KMS-11 (cell line): ENCODE data around the gene SLITRK2.

ENCODE experiments used
- H2AFZ ChIP-seq: fragments of 200-600 bp; sonication (generic); 2 replicates; pipeline ENCODE4 v1.6.1; 2016; ENCODE audit warnings: antibody characterized with exemption, mixed run types, low read depth
- H3K27ac ChIP-seq: fragments of 200-600 bp; sonication (generic); 2 replicates; pipeline ENCODE4 v1.6.1; 2016; ENCODE audit warnings: mild to moderate bottlenecking, mixed run types
- H3K27me3 ChIP-seq: fragments of 200-600 bp; sonication (generic); 2 replicates; pipeline ENCODE4 v1.6.1; 2017; ENCODE audit warnings: mild to moderate bottlenecking, low read depth, mixed run types, moderate library complexity; ENCODE audit not compliant: insufficient read depth
- H3K36me3 ChIP-seq: fragments of 200-600 bp; sonication (generic); 2 replicates; pipeline ENCODE4 v1.6.1; 2017; ENCODE audit warnings: mild to moderate bottlenecking, mixed run types; ENCODE audit not compliant: insufficient read depth
- H3K4me1 ChIP-seq: fragments of 200-600 bp; sonication (generic); 2 replicates; pipeline ENCODE4 v1.6.1; 2016; ENCODE audit warnings: mild to moderate bottlenecking, low read depth, mixed run types; ENCODE audit not compliant: poor library complexity, severe bottlenecking
- H3K4me2 ChIP-seq: fragments of 200-600 bp; sonication (generic); 2 replicates; pipeline ENCODE4 v1.7.0; 2016; ENCODE audit warnings: mild to moderate bottlenecking, mixed run types
- H3K4me3 ChIP-seq: fragments of 200-600 bp; sonication (generic); IDR thresholded peaks from 2 replicates; pipeline ENCODE4 v1.6.1; 2017; ENCODE audit warnings: low read depth, low read length, mixed read lengths; ENCODE audit not compliant: insufficient read depth
- H3K79me2 ChIP-seq: fragments of 200-600 bp; sonication (generic); 2 replicates; pipeline ENCODE4 v1.6.1; 2016; ENCODE audit warnings: low read depth, mixed run types; ENCODE audit not compliant: insufficient read depth
- H3K9ac ChIP-seq: fragments of 200-600 bp; sonication (generic); 2 replicates; pipeline ENCODE4 v1.6.1; 2016; ENCODE audit warnings: mild to moderate bottlenecking, mixed run types
- H4K20me1 ChIP-seq: fragments of 200-600 bp; sonication (generic); 2 replicates; pipeline ENCODE4 v1.6.1; 2016; ENCODE audit warnings: mild to moderate bottlenecking, mixed run types; ENCODE audit not compliant: insufficient read depth
- TF ChIP-seq, protein P1 (sequence below): fragments of 200-600 bp; sonication (generic); conservative IDR thresholded peaks from 2 replicates; pipeline ENCODE4 v1.6.1; 2017; ENCODE audit warnings: low read depth, mild to moderate bottlenecking, antibody characterized with exemption, low read length, moderate library complexity, mixed read lengths

The SLITRK2 gene

DNA sequence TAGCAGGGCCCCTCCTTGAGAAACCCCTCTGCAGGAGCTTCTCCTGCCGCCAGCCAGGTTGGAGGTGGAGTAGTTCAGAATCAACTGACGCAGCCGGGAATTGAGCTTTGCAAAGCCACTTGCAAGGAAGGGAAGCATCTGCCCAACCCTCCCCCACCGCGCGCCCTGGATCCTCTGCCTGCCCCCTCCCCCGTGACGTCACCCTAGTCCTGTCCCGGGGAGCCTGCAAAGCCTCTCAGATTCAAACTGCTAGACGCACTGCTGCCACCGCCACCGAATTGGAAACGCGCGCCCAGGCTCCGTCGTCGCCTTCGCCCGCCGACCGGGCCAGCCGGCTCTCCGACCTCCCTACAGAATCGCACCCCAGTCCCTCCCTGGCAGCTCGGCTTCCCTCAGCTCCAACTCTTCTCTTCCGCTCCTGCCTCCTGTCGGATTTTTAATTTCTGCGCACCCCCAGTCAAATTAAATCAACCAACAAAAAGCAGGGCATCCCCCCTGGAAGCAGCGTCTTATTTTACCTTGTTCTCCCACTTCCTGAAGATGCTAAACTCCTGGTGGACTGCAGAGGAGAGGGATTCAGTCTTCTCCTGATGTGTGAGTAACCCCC is 3.8 kb downstream of the SLITRK2 start:
- Histone ChIP-seq H3K79me2 (no peaks in the 10 kb centered on the region), H3K4me1 (peaks cover 8% of the 10 kb centered on the region), H2AFZ (no peak overlapping the region), H3K27me3 (peaks cover 10% of the 10 kb centered on the region; the same call in 1 of the 2 replicates), H3K36me3 (no peaks in the 10 kb centered on the region), H3K4me2 (no peak overlapping the region), H3K9ac (no peak overlapping the region), H4K20me1 (no peaks in the 10 kb centered on the region), H3K27ac (no peak overlapping the region), H3K4me3 (no peak overlapping the region)
- TF ChIP-seq, protein P1, sequence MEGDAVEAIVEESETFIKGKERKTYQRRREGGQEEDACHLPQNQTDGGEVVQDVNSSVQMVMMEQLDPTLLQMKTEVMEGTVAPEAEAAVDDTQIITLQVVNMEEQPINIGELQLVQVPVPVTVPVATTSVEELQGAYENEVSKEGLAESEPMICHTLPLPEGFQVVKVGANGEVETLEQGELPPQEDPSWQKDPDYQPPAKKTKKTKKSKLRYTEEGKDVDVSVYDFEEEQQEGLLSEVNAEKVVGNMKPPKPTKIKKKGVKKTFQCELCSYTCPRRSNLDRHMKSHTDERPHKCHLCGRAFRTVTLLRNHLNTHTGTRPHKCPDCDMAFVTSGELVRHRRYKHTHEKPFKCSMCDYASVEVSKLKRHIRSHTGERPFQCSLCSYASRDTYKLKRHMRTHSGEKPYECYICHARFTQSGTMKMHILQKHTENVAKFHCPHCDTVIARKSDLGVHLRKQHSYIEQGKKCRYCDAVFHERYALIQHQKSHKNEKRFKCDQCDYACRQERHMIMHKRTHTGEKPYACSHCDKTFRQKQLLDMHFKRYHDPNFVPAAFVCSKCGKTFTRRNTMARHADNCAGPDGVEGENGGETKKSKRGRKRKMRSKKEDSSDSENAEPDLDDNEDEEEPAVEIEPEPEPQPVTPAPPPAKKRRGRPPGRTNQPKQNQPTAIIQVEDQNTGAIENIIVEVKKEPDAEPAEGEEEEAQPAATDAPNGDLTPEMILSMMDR = no peak

DNA sequence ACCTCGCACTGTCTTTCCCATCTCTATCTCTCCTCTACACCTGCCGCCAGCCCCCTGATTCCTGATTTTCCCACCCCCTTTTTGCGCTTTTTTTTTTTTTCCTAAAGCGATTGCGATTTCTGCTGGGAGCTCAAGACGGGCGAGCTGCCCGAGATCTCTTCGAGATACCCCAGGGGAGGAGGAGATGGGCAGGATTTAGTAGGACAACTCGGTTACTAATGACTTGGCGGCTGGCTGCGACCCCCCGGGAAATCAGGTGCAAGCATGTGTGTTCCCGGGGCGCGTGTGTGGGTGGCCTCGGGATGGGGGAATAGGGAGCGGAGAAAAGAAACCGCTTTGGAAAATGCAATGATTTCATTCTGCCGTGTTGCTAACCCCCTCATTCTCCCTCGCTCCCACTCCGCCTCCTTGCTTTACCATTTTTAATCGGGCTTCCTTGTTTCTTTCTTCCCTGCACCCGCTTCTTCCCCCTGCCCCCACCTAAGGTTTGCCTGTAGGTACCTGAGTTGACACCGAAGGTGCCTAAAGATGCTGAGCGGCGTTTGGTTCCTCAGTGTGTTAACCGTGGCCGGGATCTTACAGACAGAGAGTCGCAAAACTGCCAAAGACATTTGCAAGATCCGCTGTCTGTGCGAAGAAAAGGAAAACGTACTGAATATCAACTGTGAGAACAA is 4.4 kb downstream of the SLITRK2 start:
- TF ChIP-seq, protein P1 = no peak
- Histone ChIP-seq H3K27ac (no peak overlapping the region), H3K79me2 (no peaks in the 10 kb centered on the region), H3K4me2 (no peak overlapping the region), H2AFZ (no peak overlapping the region), H3K36me3 (no peaks in the 10 kb centered on the region), H3K9ac (no peak overlapping the region), H3K4me1 (peaks cover 8% of the 10 kb centered on the region), H3K27me3 (peaks cover 10% of the 10 kb centered on the region; the same call in 1 of the 2 replicates), H4K20me1 (no peaks in the 10 kb centered on the region), H3K4me3 (no peak overlapping the region)

DNA sequence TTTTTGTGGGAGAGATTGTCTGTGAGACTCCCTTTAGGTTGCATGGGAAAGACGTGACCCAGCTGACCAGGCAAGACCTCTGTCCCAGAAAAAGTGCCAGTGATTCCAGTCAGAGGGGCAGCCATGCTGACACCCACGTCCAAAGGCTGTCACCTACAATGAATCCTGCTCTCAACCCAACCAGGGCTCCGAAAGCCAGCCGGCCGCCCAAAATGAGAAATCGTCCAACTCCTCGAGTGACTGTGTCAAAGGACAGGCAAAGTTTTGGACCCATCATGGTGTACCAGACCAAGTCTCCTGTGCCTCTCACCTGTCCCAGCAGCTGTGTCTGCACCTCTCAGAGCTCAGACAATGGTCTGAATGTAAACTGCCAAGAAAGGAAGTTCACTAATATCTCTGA is 5.5 kb downstream of the SLITRK2 start:
- H4K20me1 ChIP-seq = no peaks in the 10 kb centered on the region
- TF ChIP-seq, protein P1 = no peak
- no peaks in the 10 kb centered on the region for H3K36me3 ChIP-seq
- H3K4me2 ChIP-seq = no peak overlapping the region
- H2AFZ ChIP-seq = no peak overlapping the region
- no peak overlapping the region for H3K27ac ChIP-seq
- H3K4me3 ChIP-seq = no peak overlapping the region
- H3K4me1 ChIP-seq = peaks cover 8% of the 10 kb centered on the region
- no peaks in the 10 kb centered on the region for H3K79me2 ChIP-seq
- H3K9ac ChIP-seq = no peak overlapping the region
- peaks cover 10% of the 10 kb centered on the region; the same call in 1 of the 2 replicates for H3K27me3 ChIP-seq

DNA sequence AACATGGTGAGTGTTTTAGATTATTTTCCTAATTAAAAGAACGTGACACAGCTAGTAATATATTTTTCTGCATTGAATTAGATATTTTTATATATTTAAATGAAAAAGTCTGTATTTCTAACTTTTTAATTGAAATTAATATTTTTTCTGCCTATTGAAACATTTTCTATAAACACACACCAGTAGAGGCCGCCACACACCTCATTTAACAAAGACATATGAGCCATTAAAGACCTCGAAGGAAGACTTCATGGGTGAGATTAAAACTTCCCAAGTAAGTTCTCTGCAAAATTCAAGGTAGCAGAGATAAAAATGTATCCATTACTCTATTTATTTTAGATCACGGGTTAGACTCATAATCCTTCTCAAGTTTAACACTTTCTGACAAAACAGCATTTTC is 8.3 kb downstream of the SLITRK2 start:
- H4K20me1 ChIP-seq = no peaks in the 10 kb centered on the region
- H3K4me3 ChIP-seq = no peak overlapping the region
- H3K9ac ChIP-seq = no peak overlapping the region
- no peak overlapping the region for H2AFZ ChIP-seq
- H3K4me2 ChIP-seq = no peak overlapping the region
- H3K27me3 ChIP-seq = no peaks in the 10 kb centered on the region
- H3K36me3 ChIP-seq = no peaks in the 10 kb centered on the region
- H3K79me2 ChIP-seq = no peaks in the 10 kb centered on the region
- TF ChIP-seq, protein P1 = no peak; the same call in 1 of the 2 replicates
- no peaks in the 10 kb centered on the region for H3K4me1 ChIP-seq
- no peak overlapping the region for H3K27ac ChIP-seq
